ENCODE results near the gene HAVCR1. TPM values are rescaled to one million over a fixed set of nuclear protein-coding genes. Genes with fewer than 3 reads are reported as not detected.
"Not testable (repeated sequence)": the region's sequence is repeated elsewhere in the genome, so short reads cannot be mapped to it uniquely, and the experiment has no call there.

Gene HAVCR1
- total RNA-seq, 3 donors from 2014 or later, result 0.44 to 2.9 TPM; not detected in 1

DNA sequence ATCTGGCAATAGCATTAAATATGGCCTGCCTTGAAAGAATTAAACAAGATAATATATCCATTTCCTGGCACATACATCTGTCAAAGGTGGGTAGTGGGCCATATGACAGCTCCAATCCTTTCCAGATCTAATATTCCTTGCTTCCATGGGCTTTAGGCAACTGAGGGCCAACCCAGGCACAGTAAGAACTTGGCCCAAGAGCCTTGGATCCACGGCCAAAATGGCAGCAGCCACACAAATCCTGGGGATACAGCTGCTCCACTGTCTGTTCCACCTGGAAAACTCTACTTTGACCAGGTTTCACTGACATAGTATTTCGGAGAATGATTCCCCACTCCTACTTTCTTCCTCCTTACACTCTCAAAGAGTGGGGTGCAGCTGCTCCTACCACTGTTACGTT lies 13.3 kb downstream of the HAVCR1 start:
- DNase-seq (ENCODE audit: low spot score in 2 of 2), result no peak
- intact Hi-C loops (cut with DNase I; ENCODE audit: low total_unique reads), result no loop called here
- H3K9me3 ChIP-seq, result no peaks in the 10 kb centered on the region
- H3K27ac ChIP-seq, result no peak overlapping the region
- no peak overlapping the region for H3K4me3 ChIP-seq
- H3K36me3 ChIP-seq, result no peaks in the 10 kb centered on the region
- H3K4me1 ChIP-seq, result no peaks in the 10 kb centered on the region
- no peaks in the 10 kb centered on the region for H3K27me3 ChIP-seq
- TF ChIP-seq POLR2A (IDR thresholded peaks at IDR 0.05), result no peak
- no peak for TF ChIP-seq POLR2AphosphoS5 (IDR thresholded peaks at IDR 0.05)
- TF ChIP-seq, protein P1, sequence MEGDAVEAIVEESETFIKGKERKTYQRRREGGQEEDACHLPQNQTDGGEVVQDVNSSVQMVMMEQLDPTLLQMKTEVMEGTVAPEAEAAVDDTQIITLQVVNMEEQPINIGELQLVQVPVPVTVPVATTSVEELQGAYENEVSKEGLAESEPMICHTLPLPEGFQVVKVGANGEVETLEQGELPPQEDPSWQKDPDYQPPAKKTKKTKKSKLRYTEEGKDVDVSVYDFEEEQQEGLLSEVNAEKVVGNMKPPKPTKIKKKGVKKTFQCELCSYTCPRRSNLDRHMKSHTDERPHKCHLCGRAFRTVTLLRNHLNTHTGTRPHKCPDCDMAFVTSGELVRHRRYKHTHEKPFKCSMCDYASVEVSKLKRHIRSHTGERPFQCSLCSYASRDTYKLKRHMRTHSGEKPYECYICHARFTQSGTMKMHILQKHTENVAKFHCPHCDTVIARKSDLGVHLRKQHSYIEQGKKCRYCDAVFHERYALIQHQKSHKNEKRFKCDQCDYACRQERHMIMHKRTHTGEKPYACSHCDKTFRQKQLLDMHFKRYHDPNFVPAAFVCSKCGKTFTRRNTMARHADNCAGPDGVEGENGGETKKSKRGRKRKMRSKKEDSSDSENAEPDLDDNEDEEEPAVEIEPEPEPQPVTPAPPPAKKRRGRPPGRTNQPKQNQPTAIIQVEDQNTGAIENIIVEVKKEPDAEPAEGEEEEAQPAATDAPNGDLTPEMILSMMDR (IDR thresholded peaks at IDR 0.05), result no peak

DNA sequence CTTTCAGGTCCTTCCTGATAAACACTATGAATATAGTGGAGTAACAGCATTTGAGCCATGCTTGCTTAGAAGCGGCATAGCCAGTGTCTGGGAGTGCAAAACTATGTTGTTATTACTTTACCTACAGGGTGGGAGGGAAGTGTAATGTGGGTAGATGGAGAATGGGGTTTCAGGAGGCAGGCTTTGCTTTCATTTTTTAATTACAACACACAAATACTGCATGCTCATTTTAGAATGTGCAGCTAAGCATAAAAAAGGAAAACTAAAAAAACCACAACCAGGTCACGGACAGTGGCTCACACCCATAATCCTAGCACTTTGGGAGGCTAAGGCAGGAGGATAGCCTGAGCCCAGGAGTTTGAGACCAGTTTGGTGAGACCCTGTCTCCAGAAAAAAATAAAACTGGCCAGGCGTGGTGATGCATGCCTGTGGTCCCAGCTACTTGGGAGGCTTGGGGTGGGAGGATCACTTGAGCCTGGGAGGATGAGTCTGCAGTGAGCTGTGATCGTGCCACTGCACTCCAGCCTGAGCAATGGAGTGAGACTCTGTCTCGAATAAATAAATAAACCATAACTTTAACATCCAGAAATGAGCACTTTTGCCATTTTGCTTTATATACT lies 20.2 kb downstream of the HAVCR1 start:
- H3K36me3 ChIP-seq, result no peaks in the 10 kb centered on the region
- no peak overlapping the region for H3K4me3 ChIP-seq
- no peak overlapping the region for H3K27ac ChIP-seq
- no peaks in the 10 kb centered on the region for H3K27me3 ChIP-seq
- no peaks in the 10 kb centered on the region for H3K9me3 ChIP-seq
- no peak for DNase-seq (ENCODE audit: low spot score in 2 of 2)
- intact Hi-C loops (cut with DNase I; ENCODE audit: low total_unique reads), result no loop called here
- TF ChIP-seq POLR2A (IDR thresholded peaks at IDR 0.05), result no peak
- H3K4me1 ChIP-seq, result no peaks in the 10 kb centered on the region

DNA sequence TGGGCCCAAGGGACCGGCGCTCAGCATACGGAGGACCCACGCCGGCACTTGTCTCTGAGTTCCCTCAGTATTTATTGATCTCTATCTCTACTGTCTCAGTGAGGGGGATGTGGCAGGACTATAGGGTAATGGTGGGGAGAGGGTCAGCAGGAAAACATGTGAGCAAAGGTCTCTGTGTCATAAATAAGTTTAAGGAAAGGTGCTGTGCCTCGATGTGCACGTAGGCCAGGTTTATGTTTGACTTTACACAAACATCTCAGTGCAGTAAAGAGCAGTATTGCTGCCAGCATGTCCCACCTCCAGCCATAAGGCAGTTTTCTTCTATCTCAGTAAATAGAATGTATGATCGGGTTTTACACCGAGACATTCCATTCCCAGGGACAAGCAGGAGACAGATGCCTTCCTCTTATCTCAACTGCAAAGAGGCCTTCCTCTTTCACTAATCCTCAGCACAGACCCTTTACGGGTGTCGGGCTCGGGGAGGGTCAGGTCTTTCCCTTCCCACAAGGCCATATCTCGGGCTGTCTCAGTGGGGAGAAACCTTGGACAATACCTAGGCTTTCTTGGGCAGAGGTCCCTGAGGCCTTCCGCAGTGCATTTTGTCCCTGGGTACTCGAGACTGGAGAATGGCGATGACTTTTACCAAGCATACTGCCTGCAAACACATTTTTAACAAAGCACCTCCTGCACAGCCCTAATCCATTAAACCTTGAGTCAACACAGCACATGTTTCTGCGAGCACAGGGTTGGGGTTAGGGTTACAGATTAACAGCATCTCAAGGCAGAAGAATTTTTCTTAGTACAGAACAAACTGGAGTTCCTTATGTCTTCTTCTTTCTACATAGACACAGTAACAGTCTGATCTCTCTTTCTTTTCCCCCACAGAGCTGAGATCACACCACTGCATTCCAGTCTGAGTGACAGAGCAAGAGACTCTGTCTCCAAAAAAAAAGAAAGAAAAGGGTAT lies 24.5 kb downstream of the HAVCR1 start:
- DNase-seq (ENCODE audit: low spot score in 2 of 2); intact Hi-C loops (cut with DNase I; ENCODE audit: low total_unique reads); H3K36me3 ChIP-seq; H3K27ac ChIP-seq; H3K27me3 ChIP-seq; H3K4me1 ChIP-seq; H3K9me3 ChIP-seq; H3K4me3 ChIP-seq: not testable (repeated sequence)

DNA sequence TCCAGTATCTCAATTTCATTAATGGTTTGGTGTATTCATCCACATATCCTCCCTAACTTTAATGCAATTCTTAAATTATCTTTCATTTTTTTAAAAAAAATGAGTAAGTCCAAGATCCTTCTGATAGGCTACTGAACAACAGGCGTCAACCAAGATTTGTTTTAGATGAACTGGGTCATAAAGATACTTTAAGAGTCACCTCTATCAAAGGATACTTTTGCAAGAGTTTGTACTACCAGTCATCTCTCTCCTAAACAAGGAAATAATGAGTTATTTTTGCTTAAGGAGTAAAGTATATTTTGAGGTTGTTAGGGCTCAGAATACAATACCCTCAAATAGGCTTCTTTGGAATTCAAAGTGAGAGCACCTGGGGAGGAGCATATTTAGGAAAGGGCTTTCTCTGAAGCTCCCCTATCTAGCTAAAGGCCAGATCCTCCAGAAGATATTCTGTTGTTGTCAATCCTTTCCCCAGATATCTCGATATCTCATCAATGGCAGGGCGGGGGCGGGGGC lies 25.8 kb downstream of the HAVCR1 start:
- Histone ChIP-seq H3K36me3 (no peaks in the 10 kb centered on the region), H3K27me3 (no peaks in the 10 kb centered on the region), H3K4me3 (no peak overlapping the region), H3K4me1 (no peaks in the 10 kb centered on the region), H3K27ac (no peak overlapping the region), H3K9me3 (no peaks in the 10 kb centered on the region)
- intact Hi-C loops (cut with DNase I; ENCODE audit: low total_unique reads), result no loop called here
- DNase-seq (ENCODE audit: low spot score in 2 of 2), result no peak
- no peak for TF ChIP-seq POLR2AphosphoS5 (IDR thresholded peaks at IDR 0.05)
- TF ChIP-seq POLR2A (IDR thresholded peaks at IDR 0.05), result no peak

DNA sequence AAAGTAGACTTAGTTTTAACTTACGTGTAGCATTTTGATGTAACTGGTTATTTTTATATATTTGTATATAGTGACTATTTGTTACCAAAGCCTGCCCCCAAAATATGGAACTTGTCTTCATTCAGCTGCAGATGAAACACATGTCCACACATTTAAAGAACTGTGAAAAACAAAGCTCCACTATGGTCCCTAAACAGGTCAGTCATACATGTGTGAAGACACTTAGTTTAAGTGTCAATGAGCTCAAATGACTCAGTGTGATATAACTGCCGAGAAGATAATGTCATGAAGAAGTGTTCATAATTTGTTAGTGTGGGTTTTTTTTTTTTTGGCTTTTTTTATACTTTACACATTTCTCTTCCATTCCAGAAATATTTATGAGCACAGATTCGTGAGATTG lies 28.2 kb downstream of the HAVCR1 start:
- no peaks in the 10 kb centered on the region for H3K4me1 ChIP-seq
- no peak overlapping the region for H3K4me3 ChIP-seq
- intact Hi-C loops (cut with DNase I; ENCODE audit: low total_unique reads), result no loop called here
- no peak overlapping the region for H3K27ac ChIP-seq
- DNase-seq (ENCODE audit: low spot score in 2 of 2), result no peak
- no peaks in the 10 kb centered on the region for H3K9me3 ChIP-seq
- no peaks in the 10 kb centered on the region for H3K27me3 ChIP-seq
- H3K36me3 ChIP-seq, result no peaks in the 10 kb centered on the region
- TF ChIP-seq POLR2A (IDR thresholded peaks at IDR 0.05), result no peak
- TF ChIP-seq, protein P1 (IDR thresholded peaks at IDR 0.05), result no peak
- no peak for TF ChIP-seq POLR2AphosphoS5 (IDR thresholded peaks at IDR 0.05)

DNA sequence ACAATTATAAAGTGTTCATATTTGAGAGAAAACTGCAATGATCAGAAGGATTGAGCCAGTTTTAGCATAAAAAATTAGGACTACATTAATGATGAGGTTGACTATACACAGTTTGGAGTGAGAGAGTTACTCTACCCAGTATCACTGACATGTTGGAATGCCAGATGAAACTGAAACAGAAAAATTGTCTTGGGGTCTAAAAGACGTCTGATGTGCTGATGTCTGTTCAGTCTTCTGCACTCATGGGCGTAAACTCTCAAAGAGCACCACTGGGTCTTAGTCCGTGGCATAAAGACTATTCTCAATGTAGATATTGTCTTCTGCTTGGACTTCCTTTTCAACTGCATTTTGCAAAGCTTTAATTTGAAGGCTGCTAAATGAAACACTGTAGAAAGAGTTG lies 29.5 kb downstream of the HAVCR1 start:
- Histone ChIP-seq H3K27ac (no peak overlapping the region), H3K4me3 (no peak overlapping the region), H3K27me3 (no peaks in the 10 kb centered on the region), H3K9me3 (no peaks in the 10 kb centered on the region), H3K36me3 (no peaks in the 10 kb centered on the region), H3K4me1 (no peaks in the 10 kb centered on the region)
- no peak for TF ChIP-seq POLR2AphosphoS5 (IDR thresholded peaks at IDR 0.05)
- TF ChIP-seq, protein P1 (IDR thresholded peaks at IDR 0.05), result no peak
- TF ChIP-seq POLR2A (IDR thresholded peaks at IDR 0.05), result no peak
- intact Hi-C loops (cut with DNase I; ENCODE audit: low total_unique reads), result no loop called here
- no peak for DNase-seq (ENCODE audit: low spot score in 2 of 2)

DNA sequence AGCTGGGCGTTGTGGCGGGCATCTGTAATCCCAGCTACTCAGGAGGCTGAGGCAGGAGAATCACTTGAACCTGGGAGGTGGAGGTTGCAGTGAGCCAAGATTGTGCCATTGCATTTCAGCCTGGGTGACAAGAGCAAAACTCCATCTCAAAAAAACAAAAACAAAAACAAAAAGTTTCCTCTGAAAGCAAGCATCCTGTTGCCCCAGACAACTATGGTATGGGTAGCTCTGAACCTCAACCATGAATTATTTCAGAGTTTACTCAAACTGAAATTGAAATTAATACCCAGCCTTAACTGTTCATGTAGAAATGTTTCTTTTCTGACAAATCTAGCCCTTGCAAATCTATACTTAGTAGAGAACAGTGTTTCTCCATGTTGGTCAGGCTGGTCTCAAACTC lies 31.3 kb downstream of the HAVCR1 start:
- H3K27me3 ChIP-seq; H3K36me3 ChIP-seq; H3K4me1 ChIP-seq; H3K9me3 ChIP-seq; DNase-seq (ENCODE audit: low spot score in 2 of 2); H3K4me3 ChIP-seq; H3K27ac ChIP-seq; intact Hi-C loops (cut with DNase I; ENCODE audit: low total_unique reads): not testable (repeated sequence)
